Measurements from ENCODE around the gene CREB5.

The CREB5 gene

DNA sequence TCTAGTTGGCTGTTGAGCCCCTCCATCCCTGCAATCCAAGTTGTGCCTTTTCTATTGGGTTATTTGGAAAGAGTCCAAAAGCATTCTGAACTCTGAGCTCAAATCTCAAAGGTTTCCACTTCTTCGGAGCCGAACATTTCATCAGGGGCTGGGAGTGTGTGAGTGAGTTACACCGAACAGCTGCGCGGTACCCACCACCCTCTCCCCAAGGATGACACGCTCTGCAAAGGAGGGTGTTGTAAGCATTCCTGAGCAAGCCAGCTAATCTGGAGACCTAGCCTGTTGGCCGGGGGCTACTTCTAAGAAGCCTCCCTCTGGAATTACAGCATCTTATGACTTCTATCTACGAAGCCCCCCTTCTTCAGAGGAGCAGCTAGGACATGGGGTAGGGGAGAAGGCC lies 270.5 kb downstream of the CREB5 start:
- DNase-seq (ENCODE audit: extremely low spot score): no peak
- TF ChIP-seq, protein P1, sequence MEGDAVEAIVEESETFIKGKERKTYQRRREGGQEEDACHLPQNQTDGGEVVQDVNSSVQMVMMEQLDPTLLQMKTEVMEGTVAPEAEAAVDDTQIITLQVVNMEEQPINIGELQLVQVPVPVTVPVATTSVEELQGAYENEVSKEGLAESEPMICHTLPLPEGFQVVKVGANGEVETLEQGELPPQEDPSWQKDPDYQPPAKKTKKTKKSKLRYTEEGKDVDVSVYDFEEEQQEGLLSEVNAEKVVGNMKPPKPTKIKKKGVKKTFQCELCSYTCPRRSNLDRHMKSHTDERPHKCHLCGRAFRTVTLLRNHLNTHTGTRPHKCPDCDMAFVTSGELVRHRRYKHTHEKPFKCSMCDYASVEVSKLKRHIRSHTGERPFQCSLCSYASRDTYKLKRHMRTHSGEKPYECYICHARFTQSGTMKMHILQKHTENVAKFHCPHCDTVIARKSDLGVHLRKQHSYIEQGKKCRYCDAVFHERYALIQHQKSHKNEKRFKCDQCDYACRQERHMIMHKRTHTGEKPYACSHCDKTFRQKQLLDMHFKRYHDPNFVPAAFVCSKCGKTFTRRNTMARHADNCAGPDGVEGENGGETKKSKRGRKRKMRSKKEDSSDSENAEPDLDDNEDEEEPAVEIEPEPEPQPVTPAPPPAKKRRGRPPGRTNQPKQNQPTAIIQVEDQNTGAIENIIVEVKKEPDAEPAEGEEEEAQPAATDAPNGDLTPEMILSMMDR (IDR thresholded peaks at IDR 0.05; ENCODE audit: control extremely low read depth, extremely low read depth, low read depth, missing control alignments): no peak
- ChIA-PET POLR2A (no interaction called here), CTCF (interaction anchor here (1.7 kb wide), 1 partner anchor 31 kb away, joined by 4 read pairs; no protein-coding TSS in a partner anchor)

DNA sequence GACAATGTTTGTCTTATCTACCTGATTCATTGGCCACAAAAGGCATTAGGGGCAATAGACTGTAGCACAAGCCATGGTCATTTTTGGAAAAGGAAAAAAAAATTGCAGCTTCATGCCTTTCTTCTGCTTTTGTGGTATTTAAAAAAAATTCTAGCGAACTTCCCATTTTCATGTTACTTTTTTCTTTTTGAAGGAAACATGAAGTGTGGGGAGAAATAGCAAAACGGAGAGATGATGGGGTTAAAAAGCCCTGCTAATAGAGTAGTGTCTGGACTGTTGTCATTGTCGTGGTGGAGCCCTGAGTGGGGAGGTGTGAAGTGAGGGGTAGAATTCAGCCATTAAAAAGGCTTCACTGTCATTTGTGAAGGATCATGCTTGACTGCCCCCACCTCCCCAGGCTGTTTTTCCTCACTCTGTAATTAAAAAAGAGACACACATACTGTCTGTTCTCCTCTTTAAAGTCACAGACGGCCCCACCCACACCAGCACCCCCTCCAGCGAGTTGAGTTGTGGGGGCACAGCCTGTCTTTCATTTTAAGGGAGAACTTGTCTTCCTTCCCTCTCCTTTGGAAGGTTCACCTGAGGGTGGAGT lies 272.4 kb downstream of the CREB5 start:
- CTCF ChIA-PET: interaction anchor here (0.6 to 1.4 kb wide), 4 partner anchors 10 to 251 kb away, joined by 3 read pairs; no protein-coding TSS in a partner anchor
- peak; percentile 38 for DNase-seq (ENCODE audit: extremely low spot score)
- POLR2A ChIA-PET: no interaction called here
- TF ChIP-seq, protein P1 (IDR thresholded peaks at IDR 0.05; ENCODE audit: control extremely low read depth, extremely low read depth, low read depth, missing control alignments): no peak

DNA sequence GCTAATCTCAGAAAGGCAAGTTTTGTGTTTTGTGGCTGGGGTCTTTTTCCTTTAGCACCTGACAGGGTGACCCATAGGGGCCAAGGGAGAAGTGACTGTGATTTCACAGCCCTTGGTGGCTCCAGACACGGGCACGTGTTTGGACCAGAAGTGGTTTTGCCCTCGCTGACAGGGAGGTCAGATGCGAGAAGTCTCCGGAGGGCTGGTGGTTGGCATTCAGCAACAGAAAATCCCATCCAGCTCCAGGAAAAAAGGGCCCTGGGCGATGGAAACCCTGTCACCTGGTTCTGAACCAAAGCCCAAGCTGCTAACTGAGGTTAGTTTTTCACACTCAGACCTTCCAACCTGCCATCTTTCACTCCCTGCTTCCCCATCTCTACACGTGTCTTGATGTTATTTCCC lies 272.9 kb downstream of the CREB5 start:
- POLR2A ChIA-PET: interaction anchor here (0.6 to 1.1 kb wide), 4 partner anchors 10 to 193 kb away, joined by 4 to 9 read pairs (median 7); no protein-coding TSS in a partner anchor
- no peak for DNase-seq (ENCODE audit: extremely low spot score)
- TF ChIP-seq, protein P1 (IDR thresholded peaks at IDR 0.05; ENCODE audit: control extremely low read depth, extremely low read depth, low read depth, missing control alignments): no peak
- CTCF ChIA-PET: interaction anchor here (0.6 to 1.4 kb wide), 6 partner anchors 8 to 251 kb away, joined by 3 to 4 read pairs (median 3); no protein-coding TSS in a partner anchor

DNA sequence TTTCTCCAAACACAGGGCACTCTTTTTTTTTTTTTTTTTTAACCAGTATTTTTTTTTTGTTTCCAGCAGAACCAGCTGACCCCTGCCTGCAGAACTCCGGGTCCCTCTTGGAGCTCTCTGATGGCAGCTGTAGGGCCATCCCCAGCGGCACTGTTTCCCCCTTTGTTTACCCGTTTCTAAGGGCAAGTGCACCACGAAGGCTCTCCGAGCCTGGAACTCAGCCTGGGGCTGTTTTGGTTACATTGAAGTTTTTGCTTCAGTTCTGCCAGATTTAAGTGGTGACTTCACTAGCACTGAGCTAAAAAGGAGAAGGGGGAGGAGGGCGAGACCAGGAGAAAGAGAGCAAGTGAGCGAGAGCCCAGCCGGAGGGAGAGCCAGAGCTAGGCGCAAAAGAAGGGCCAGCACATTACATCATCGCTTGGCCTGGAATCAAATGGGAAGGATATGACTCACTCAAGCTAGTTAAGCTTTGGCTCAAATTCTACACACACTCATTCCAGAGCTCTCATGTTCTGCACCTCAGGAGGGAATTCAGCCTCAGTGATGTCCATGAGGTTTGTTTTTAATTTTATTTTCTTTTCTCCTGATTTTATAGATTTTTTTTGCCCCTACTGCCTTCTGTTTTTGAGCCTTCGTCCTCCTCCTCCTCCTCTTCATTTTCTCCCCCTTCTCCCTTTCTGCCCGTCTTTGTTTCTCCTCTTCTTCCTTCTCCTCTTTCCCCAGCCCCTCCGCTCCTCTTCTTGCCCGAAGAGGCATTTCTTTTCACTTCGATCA lies 273.5 kb downstream of the CREB5 start:
- TF ChIP-seq, protein P1 (IDR thresholded peaks at IDR 0.05; ENCODE audit: control extremely low read depth, extremely low read depth, low read depth, missing control alignments): no peak
- POLR2A ChIA-PET: interaction anchor here (0.6 to 1.1 kb wide), 5 partner anchors 10 to 194 kb away, joined by 3 to 9 read pairs (median 6); no protein-coding TSS in a partner anchor
- CTCF ChIA-PET: interaction anchor here (0.6 to 1.4 kb wide), 7 partner anchors 9 to 252 kb away, joined by 3 to 4 read pairs (median 3); no protein-coding TSS in a partner anchor
- peak; percentile 32 for DNase-seq (ENCODE audit: extremely low spot score)

DNA sequence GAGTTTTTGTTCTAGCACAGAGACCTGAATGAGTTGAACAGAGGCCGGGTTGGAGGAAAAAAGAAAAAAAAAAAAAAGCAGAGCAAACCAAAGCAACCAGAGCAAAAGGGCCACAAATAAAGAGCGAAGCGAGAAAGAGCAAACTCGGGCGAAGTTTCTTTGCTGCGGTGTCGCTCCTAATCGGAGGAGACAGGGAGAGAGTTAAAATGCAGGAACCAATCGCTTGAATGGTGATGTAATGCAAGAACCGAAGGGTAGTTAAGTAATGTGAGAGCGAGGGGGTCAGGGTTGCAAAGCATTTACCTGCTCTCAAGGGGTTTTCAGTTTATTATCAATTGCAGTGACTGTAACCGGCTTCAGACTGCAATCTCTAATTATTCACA lies 274.1 kb downstream of the CREB5 start:
- DNase-seq (ENCODE audit: extremely low spot score): no peak
- CTCF ChIA-PET: interaction anchor here (0.7 to 1.1 kb wide), 4 partner anchors 9 to 44 kb away, joined by 3 to 4 read pairs (median 4); no protein-coding TSS in a partner anchor

DNA sequence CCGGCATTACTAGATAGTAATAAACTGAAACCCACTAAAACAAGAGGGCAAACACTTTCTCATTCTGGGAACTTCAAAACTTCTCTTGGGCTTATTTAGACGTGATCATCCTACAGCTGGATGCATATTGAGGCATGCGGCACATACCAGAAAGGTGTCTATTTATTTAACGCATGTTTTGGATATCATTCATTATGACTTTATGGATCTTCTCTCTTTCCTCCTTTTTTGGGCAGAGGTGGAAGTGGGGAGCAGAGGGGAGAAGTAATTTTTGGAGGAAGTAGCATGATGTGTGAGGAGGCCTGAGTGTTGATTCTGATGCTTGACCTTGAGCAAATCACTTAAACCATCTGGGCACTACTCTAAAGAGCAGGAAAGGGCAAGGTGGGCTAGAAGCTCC lies 275.2 kb downstream of the CREB5 start:
- ChIA-PET CTCF (no interaction called here), POLR2A (interaction anchor here (1.3 kb wide), 1 partner anchor 178 kb away, joined by 4 read pairs; no protein-coding TSS in a partner anchor)
- no peak for DNase-seq (ENCODE audit: extremely low spot score)
- TF ChIP-seq, protein P1 (IDR thresholded peaks at IDR 0.05; ENCODE audit: control extremely low read depth, extremely low read depth, low read depth, missing control alignments): no peak

More for the DNA sequence above, 274.1 kb downstream of the CREB5 start:
- POLR2A ChIA-PET: interaction anchor here (1.1 kb wide), 1 partner anchor 9 kb away, joined by 6 read pairs; no protein-coding TSS in a partner anchor
- TF ChIP-seq, protein P1 (IDR thresholded peaks at IDR 0.05; ENCODE audit: control extremely low read depth, extremely low read depth, low read depth, missing control alignments): no peak
